HL-60/S4 treated with phorbol 12-myristate 13-acetate at 8.2 ng/mL for 4 days and 3 days (cell line): Measurements from ENCODE around the gene NLRC4.
"Not testable (repeated sequence)": the region's sequence is repeated elsewhere in the genome, so short reads cannot be mapped to it uniquely, and the experiment has no call there.

Source experiments
- in situ Hi-C: fragments of 300-500 bp; cut with MboI; formaldehyde crosslinking; loops from 2 replicates; pipeline ENCODE4 v1.15.0; 2022; ENCODE audit warnings: low sequenced_read_pairs

Gene NLRC4

GRCh38 chr2:32264422-32265105 lies at the start of gene NLRC4:
TSS of gene NLRC4 (minus strand) at chr2:32264886. CDS start at chr2:32256775, 8,111 bp downstream.
- in situ Hi-C loops, result no loop called here

GRCh38 chr2:32310577-32310976 lies 45.9 kb upstream of the NLRC4 start:
- in situ Hi-C loops, result no loop called here

- in situ Hi-C loops, result not testable (repeated sequence)
Observed at GRCh38 chr2:32293966-32294562, 29.4 kb upstream of the NLRC4 start.

GRCh38 chr2:32293493-32293892 lies 28.8 kb upstream of the NLRC4 start:
- in situ Hi-C loops, result not testable (repeated sequence)

GRCh38 chr2:32291746-32292145 lies 27.1 kb upstream of the NLRC4 start:
- in situ Hi-C loops, result no loop called here

GRCh38 chr2:32290000-32290339 lies 25.3 kb upstream of the NLRC4 start:
- in situ Hi-C loops, result no loop called here

GRCh38 chr2:32289165-32289999 lies 24.7 kb upstream of the NLRC4 start:
- in situ Hi-C loops, result no loop called here

GRCh38 chr2:32284321-32284720 lies 19.6 kb upstream of the NLRC4 start:
- in situ Hi-C loops, result no loop called here

GRCh38 chr2:32278478-32278853 lies 13.8 kb upstream of the NLRC4 start:
- in situ Hi-C loops, result no loop called here

GRCh38 chr2:32277674-32278477 lies 13.2 kb upstream of the NLRC4 start, which contains the start of gene YIPF4:
TSS of gene YIPF4 (plus strand) at chr2:32277904. CDS start at chr2:32278156, 252 bp downstream.
- in situ Hi-C loops, result no loop called here

GRCh38 chr2:32277363-32277673 lies 12.6 kb upstream of the NLRC4 start:
- in situ Hi-C loops, result no loop called here

- in situ Hi-C loops, result not testable (repeated sequence)
Observed at GRCh38 chr2:32275790-32276189, 11.1 kb upstream of the NLRC4 start.

- in situ Hi-C loops, result no loop called here
Observed at GRCh38 chr2:32274289-32274688, 9.6 kb upstream of the NLRC4 start.

- in situ Hi-C loops, result no loop called here
Observed at GRCh38 chr2:32272279-32272678, 7.6 kb upstream of the NLRC4 start.

- in situ Hi-C loops, result no loop called here
Observed at GRCh38 chr2:32271063-32271462, 6.4 kb upstream of the NLRC4 start.

- in situ Hi-C loops, result no loop called here
Observed at GRCh38 chr2:32262105-32262504, 2.6 kb downstream of the NLRC4 start.

- in situ Hi-C loops, result no loop called here
Observed at GRCh38 chr2:32260376-32260775, 4.3 kb downstream of the NLRC4 start.

- in situ Hi-C loops, result no loop called here
Observed at GRCh38 chr2:32258242-32258641, 6.4 kb downstream of the NLRC4 start.

- in situ Hi-C loops, result no loop called here
Observed at GRCh38 chr2:32250290-32250689, 14.4 kb downstream of the NLRC4 start.

GRCh38 chr2:32249731-32250236 lies 14.9 kb downstream of the NLRC4 start:
- in situ Hi-C loops, result no loop called here

GRCh38 chr2:32248299-32248698 lies 16.4 kb downstream of the NLRC4 start:
- in situ Hi-C loops, result no loop called here
